ENCODE measurements around the gene NPFFR1. TPM values are rescaled to one million over a fixed set of nuclear protein-coding genes. Genes with fewer than 3 reads are reported as not detected.
A peak's percentile ranks its signal among the peaks of the same experiment; 100 is the strongest.

Gene NPFFR1
- total RNA-seq, 1 donor from 2014 or later, result not detected

DNA sequence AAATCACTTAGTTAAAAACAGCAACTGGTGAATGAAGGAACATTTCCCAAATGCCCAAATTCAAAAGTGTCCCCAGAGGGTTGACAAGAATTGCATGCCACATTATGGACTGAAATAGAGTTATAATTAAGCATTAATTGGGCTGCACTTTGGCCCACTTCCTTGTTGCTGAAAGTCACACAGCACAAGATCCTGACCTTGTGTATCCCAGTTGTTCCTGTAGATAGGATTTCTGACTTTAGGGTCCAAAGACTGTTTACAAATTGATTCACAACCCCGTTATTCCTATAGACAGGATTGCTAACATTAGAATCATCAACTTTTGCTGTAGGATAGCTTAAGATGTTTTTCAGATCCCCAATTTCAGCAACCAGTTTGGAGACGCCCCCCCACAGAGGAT, 31.5 kb upstream of the NPFFR1 start:
- Mint-ChIP-seq H3K4me3 (ENCODE audit: unreplicated experiment) (no peak overlapping the region), H3K4me1 (ENCODE audit: low read depth) (no peaks in the 10 kb centered on the region), H3K36me3 (ENCODE audit: low read depth) (peaks cover 1% of the 10 kb centered on the region), H3K27ac (ENCODE audit: unreplicated experiment) (no peak overlapping the region), H3K9me3 (ENCODE audit: low read depth) (no peaks in the 10 kb centered on the region), H3K27me3 (ENCODE audit: low read depth) (no peaks in the 10 kb centered on the region)
- DNase-seq (ENCODE audit: low spot score), result no peak
- TF ChIP-seq, protein P1, sequence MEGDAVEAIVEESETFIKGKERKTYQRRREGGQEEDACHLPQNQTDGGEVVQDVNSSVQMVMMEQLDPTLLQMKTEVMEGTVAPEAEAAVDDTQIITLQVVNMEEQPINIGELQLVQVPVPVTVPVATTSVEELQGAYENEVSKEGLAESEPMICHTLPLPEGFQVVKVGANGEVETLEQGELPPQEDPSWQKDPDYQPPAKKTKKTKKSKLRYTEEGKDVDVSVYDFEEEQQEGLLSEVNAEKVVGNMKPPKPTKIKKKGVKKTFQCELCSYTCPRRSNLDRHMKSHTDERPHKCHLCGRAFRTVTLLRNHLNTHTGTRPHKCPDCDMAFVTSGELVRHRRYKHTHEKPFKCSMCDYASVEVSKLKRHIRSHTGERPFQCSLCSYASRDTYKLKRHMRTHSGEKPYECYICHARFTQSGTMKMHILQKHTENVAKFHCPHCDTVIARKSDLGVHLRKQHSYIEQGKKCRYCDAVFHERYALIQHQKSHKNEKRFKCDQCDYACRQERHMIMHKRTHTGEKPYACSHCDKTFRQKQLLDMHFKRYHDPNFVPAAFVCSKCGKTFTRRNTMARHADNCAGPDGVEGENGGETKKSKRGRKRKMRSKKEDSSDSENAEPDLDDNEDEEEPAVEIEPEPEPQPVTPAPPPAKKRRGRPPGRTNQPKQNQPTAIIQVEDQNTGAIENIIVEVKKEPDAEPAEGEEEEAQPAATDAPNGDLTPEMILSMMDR (IDR thresholded peaks at IDR 0.05), result no peak

DNA sequence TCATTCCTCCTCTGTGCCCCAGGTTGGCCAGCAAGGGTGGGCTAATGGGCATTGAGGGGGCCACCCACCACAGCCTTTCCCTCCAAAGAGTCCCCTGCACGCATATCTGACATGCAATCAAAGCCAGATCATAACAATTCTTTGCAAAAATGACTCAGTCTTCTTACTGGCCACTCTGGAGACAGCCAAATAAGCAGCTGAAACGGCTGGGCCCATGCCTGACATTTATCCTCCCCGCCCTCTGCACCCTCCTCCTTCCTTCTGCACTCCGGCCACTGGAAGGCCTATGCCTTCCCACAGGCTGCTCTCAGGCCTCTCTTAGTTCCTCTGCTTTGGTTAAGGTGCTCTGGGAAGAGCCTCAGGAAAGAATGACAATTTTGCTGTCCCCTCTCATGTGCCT, 29.2 kb upstream of the NPFFR1 start:
- Mint-ChIP-seq H3K27me3 (ENCODE audit: low read depth) (no peaks in the 10 kb centered on the region), H3K27ac (ENCODE audit: unreplicated experiment) (no peak overlapping the region), H3K9me3 (ENCODE audit: low read depth) (no peaks in the 10 kb centered on the region), H3K36me3 (ENCODE audit: low read depth) (peaks cover 1% of the 10 kb centered on the region), H3K4me3 (ENCODE audit: unreplicated experiment) (no peak overlapping the region), H3K4me1 (ENCODE audit: low read depth) (no peaks in the 10 kb centered on the region)
- TF ChIP-seq, protein P1 (IDR thresholded peaks at IDR 0.05), result no peak
- DNase-seq (ENCODE audit: low spot score), result peak; percentile 36

DNA sequence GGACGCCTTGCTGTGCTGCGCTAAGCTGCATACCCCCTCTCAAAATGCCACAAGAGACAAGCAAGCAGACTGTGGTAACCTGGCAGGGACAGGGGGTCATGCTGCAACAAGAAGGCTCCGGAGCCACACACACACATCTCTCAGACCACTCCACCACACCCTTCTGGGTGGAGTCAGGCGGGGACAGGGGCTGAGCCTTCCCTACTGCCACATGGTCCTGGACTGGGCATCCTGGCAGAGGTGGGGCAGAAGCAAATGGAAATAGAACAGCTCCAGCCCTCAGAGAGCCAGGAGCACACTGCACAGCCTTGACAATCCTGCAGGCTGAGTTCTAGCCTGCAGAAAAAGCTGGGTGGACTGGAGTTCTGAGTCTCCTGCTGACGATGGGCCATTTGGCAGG, 28.4 kb upstream of the NPFFR1 start:
- Mint-ChIP-seq H3K27me3 (ENCODE audit: low read depth) (no peaks in the 10 kb centered on the region), H3K36me3 (ENCODE audit: low read depth) (peaks cover 1% of the 10 kb centered on the region), H3K9me3 (ENCODE audit: low read depth) (no peaks in the 10 kb centered on the region), H3K27ac (ENCODE audit: unreplicated experiment) (no peak overlapping the region), H3K4me1 (ENCODE audit: low read depth) (no peaks in the 10 kb centered on the region), H3K4me3 (ENCODE audit: unreplicated experiment) (no peak overlapping the region)
- peak; percentile 37 for DNase-seq (ENCODE audit: low spot score)
- TF ChIP-seq, protein P1 (IDR thresholded peaks at IDR 0.05), result no peak

DNA sequence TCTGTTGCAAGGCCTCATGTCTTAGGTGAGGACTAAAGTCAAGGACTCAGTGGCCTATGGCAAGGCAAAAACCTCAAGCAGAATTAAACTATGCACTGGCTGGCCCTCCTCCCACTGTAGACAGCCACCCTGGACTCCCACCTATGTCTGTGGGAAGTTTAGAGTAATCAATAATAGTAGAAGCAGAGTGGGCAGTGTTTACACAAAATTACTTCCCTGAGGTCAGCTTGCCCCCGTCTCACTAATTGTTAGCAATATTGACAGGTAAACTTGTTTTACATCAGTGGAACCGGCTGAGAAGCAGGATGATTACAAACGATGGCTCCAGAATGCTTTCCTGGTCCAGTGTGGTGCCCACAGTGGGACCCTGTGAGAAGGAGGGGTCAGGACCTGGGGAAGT, 27.9 kb upstream of the NPFFR1 start:
- H3K9me3 Mint-ChIP-seq (ENCODE audit: low read depth), result no peaks in the 10 kb centered on the region

DNA sequence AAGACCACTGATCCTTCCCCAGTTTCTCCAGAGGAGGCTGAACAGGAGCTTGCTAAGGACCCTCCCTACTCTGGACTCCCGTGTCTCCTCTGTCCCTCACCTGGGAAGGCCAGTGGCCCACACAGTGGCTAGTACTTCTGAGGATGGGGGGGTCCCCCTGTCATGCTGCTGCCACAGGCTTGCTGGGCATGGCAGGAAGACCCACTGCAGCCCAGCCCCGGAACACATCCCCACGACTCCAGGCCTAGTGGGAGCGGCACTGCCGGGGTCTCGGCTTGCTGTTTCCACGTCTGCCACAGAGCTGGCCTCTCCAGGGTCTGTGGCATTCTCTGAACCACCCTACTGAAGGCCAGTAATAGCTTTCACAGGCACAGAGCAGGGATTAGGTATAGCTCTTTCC, 25.9 kb upstream of the NPFFR1 start:
- Mint-ChIP-seq H3K4me3 (ENCODE audit: unreplicated experiment) (no peak overlapping the region), H3K27ac (ENCODE audit: unreplicated experiment) (no peak overlapping the region), H3K36me3 (ENCODE audit: low read depth) (peaks cover 1% of the 10 kb centered on the region), H3K9me3 (ENCODE audit: low read depth) (no peaks in the 10 kb centered on the region), H3K27me3 (ENCODE audit: low read depth) (no peaks in the 10 kb centered on the region), H3K4me1 (ENCODE audit: low read depth) (no peaks in the 10 kb centered on the region)
- TF ChIP-seq, protein P1 (IDR thresholded peaks at IDR 0.05), result no peak
- peak; percentile 72 for DNase-seq (ENCODE audit: low spot score)

More for the DNA sequence above, 27.9 kb upstream of the NPFFR1 start:
- TF ChIP-seq, protein P1 (IDR thresholded peaks at IDR 0.05), result no peak
- H3K27me3 Mint-ChIP-seq (ENCODE audit: low read depth), result no peaks in the 10 kb centered on the region
- no peaks in the 10 kb centered on the region for H3K4me1 Mint-ChIP-seq (ENCODE audit: low read depth)
- no peak overlapping the region for H3K27ac Mint-ChIP-seq (ENCODE audit: unreplicated experiment)
- no peak overlapping the region for H3K4me3 Mint-ChIP-seq (ENCODE audit: unreplicated experiment)
- H3K36me3 Mint-ChIP-seq (ENCODE audit: low read depth), result peaks cover 1% of the 10 kb centered on the region
- peak; percentile 18 for DNase-seq (ENCODE audit: low spot score)
